Measurements from ENCODE around the gene CNTFR. TPM values are rescaled to one million over a fixed set of nuclear protein-coding genes. Genes with fewer than 3 reads are reported as not detected.

The CNTFR gene
- total RNA-seq, 1 donor from 2014 or later = 2.7 TPM

GRCh38 chr9:34568133-34568532 is 21.4 kb downstream of the CNTFR start:
- Mint-ChIP-seq H3K9me3 (ENCODE audit: low read depth) (no peaks in the 10 kb centered on the region), H3K4me1 (ENCODE audit: low read depth) (no peaks in the 10 kb centered on the region), H3K36me3 (ENCODE audit: insufficient read depth) (no peaks in the 10 kb centered on the region), H3K4me3 (ENCODE audit: low read depth) (no peak overlapping the region), H3K27me3 (peaks cover 72% of the 10 kb centered on the region), H3K27ac (no peak overlapping the region)
- TF ChIP-seq CTCF (IDR thresholded peaks at IDR 0.05; ENCODE audit: unreplicated experiment) = no peak
- DNase-seq (ENCODE audit: low spot score, unreplicated experiment) = no peak

- Mint-ChIP-seq H3K36me3 (ENCODE audit: insufficient read depth) (no peaks in the 10 kb centered on the region), H3K27me3 (peaks cover 69% of the 10 kb centered on the region), H3K4me1 (ENCODE audit: low read depth) (no peaks in the 10 kb centered on the region), H3K27ac (no peak overlapping the region), H3K4me3 (ENCODE audit: low read depth) (no peak overlapping the region), H3K9me3 (ENCODE audit: low read depth) (peaks cover 2% of the 10 kb centered on the region)
- no peak for TF ChIP-seq CTCF (IDR thresholded peaks at IDR 0.05; ENCODE audit: unreplicated experiment)
- no peak for DNase-seq (ENCODE audit: low spot score, unreplicated experiment)
These were observed 22.6 kb downstream of the CNTFR start for GRCh38 chr9:34566972-34567371.

DNA sequence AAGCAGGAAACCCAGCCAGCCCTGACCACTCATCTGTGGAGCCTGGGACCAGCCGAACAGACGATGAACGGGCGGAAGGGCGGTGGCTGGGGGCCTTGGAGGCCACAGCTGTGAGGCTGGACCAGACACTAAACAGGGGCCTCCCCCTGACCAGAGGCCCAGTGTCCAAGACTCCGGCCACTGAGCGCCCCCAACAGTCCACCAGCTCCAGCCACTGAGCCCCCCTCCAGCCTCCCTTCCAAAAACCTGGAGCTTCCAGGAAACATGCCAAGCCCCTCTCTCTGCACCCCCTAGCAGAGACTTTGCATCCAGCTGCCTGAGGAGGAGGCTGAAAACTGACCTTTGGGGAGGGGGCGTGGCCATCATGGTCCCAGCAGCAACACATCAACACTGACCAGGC is 23.2 kb downstream of the CNTFR start:
- TF ChIP-seq CTCF (IDR thresholded peaks at IDR 0.05; ENCODE audit: unreplicated experiment) = no peak
- Mint-ChIP-seq H3K4me3 (ENCODE audit: low read depth) (no peak overlapping the region), H3K27me3 (peaks cover 65% of the 10 kb centered on the region), H3K4me1 (ENCODE audit: low read depth) (no peaks in the 10 kb centered on the region), H3K9me3 (ENCODE audit: low read depth) (peaks cover 2% of the 10 kb centered on the region), H3K27ac (no peak overlapping the region), H3K36me3 (ENCODE audit: insufficient read depth) (no peaks in the 10 kb centered on the region)
- no peak for DNase-seq (ENCODE audit: low spot score, unreplicated experiment)

DNA sequence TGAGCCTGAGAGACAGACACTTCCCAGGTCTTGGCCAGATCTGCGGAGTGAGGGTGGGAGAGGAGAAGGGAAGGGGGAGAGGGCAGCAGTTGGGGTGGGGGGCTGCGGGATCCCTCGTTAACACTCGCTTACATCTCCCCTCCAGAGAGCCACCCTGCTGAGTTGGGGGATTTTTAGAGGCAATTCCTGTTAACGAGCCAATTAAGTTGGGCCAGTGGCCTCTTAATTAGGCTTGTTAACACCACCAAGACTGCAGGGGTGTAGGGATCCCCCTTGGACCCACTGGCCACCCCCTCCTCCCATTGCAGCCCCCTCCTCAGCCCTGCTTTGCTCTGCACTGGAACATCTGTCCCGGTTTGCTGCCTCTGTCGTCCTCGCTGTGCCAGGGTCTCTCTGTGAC is 23.7 kb downstream of the CNTFR start:
- H3K27me3 Mint-ChIP-seq = peaks cover 64% of the 10 kb centered on the region
- no peak overlapping the region for H3K27ac Mint-ChIP-seq
- no peaks in the 10 kb centered on the region for H3K36me3 Mint-ChIP-seq (ENCODE audit: insufficient read depth)
- no peak for TF ChIP-seq CTCF (IDR thresholded peaks at IDR 0.05; ENCODE audit: unreplicated experiment)
- DNase-seq (ENCODE audit: low spot score, unreplicated experiment) = no peak
- H3K4me1 Mint-ChIP-seq (ENCODE audit: low read depth) = no peaks in the 10 kb centered on the region
- H3K9me3 Mint-ChIP-seq (ENCODE audit: low read depth) = peaks cover 2% of the 10 kb centered on the region
- H3K4me3 Mint-ChIP-seq (ENCODE audit: low read depth) = no peak overlapping the region

GRCh38 chr9:34564617-34565016 is 24.9 kb downstream of the CNTFR start:
- no peaks in the 10 kb centered on the region for H3K36me3 Mint-ChIP-seq (ENCODE audit: insufficient read depth)
- no peak for DNase-seq (ENCODE audit: low spot score, unreplicated experiment)
- peaks cover 58% of the 10 kb centered on the region for H3K27me3 Mint-ChIP-seq
- H3K27ac Mint-ChIP-seq = no peak overlapping the region
- peaks cover 2% of the 10 kb centered on the region for H3K9me3 Mint-ChIP-seq (ENCODE audit: low read depth)
- peaks cover 4% of the 10 kb centered on the region for H3K4me1 Mint-ChIP-seq (ENCODE audit: low read depth)
- H3K4me3 Mint-ChIP-seq (ENCODE audit: low read depth) = no peak overlapping the region
- TF ChIP-seq CTCF (IDR thresholded peaks at IDR 0.05; ENCODE audit: unreplicated experiment) = no peak
